ENCODE results near the gene WDR81. TPM values are rescaled to one million over a fixed set of nuclear protein-coding genes. Genes with fewer than 3 reads are reported as not detected.

The WDR81 gene
- total and polyA plus RNA-seq, 2 donors (not counting 3 experiments of a cell fraction or from before 2014, with no cell fraction given) = 10.4 to 17.3 TPM

DNA sequence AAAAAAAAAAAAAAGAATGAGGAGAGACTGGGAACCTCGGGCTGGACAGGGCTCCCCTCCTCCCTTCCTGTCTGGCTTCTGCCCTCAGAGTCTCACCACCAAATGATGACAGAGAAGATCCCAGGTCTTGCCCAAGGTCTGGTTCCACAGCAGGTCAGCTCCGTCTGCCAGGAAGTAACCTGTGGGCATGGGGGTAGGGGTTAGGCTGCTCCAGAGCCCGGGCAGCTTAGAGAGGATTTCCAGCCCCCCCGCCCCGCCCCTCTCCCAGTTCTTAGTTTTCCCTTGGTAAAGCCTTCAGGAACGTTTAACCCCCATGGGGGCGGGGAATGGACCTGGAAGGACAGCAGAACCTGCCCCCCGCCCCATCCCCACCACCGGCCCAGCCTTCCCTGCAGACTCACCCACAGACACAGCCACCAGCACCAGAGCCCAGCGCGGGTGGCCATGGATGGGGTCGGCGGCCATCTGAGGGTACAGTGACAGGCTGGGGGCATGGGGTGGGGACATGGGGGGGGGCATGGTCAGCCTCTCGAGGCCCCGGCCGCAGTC, 15.0 kb upstream of the WDR81 start:
- no peak overlapping the region for H3K4me2 ChIP-seq (ENCODE audit: insufficient read depth, low read length)
- BruUV-seq (replicated peaks) = no TSS peak
- H3K4me3 ChIP-seq (replicated peaks in 1 of 3; ENCODE audit: insufficient read depth in 1 of 3, low read depth in 1 of 3, low read length in 3 of 3) = peak overlapping the region in 1 of 3 experiments; percentile 61
- TF ChIP-seq POLR2A (IDR thresholded peaks at IDR 0.05; ENCODE audit: low read depth, low read length) (no peak), MYC (IDR thresholded peaks at IDR 0.05; ENCODE audit: low read depth, low read length) (no peak), GATA2 (IDR thresholded peaks at IDR 0.05; ENCODE audit: insufficient read depth, insufficient read length, low read depth, low read length) (no peak)
- TF ChIP-seq, protein P1, sequence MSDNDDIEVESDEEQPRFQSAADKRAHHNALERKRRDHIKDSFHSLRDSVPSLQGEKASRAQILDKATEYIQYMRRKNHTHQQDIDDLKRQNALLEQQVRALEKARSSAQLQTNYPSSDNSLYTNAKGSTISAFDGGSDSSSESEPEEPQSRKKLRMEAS (IDR thresholded peaks at IDR 0.05; ENCODE audit: insufficient read depth, insufficient read length) = no peak
- dilution Hi-C loops (cut with MboI; ENCODE audit: extremely low pct_ligation_motif_present, low sequenced_read_pairs) (no loop called here), intact Hi-C loops (cut with micrococcal nuclease) (no loop called here)
- H4K20me1 ChIP-seq (replicated peaks; ENCODE audit: control insufficient read depth, extremely low read depth, insufficient read depth, low read length) = no peaks in the 10 kb centered on the region
- CTCF ChIA-PET = no interaction called here
- no peak overlapping the region for H3K27ac ChIP-seq (ENCODE audit: insufficient read depth, low read depth, low read length)
- DNase-seq (ENCODE audit: low read depth, low spot score) (no peak), FAIRE-seq (no peak)
- no peak overlapping the region for H2AFZ ChIP-seq (ENCODE audit: low read depth, low read length)
- H3K36me3 ChIP-seq (ENCODE audit: control insufficient read depth in 2 of 2, extremely low read depth in 1 of 2, insufficient read depth in 2 of 2, low read length in 2 of 2) = peaks cover 19 to 20% of the 10 kb centered on the region in 2 experiments
- H3K9me1 ChIP-seq (replicated peaks; ENCODE audit: control insufficient read depth, extremely low read depth, insufficient read depth, low read length) = no peaks in the 10 kb centered on the region
- H3K79me2 ChIP-seq (ENCODE audit: control insufficient read depth, insufficient read depth, low read length) = peaks cover 28% of the 10 kb centered on the region
- H3K4me1 ChIP-seq (ENCODE audit: control insufficient read depth, extremely low read depth, insufficient read depth, low read length) = peaks cover 36% of the 10 kb centered on the region
- POLR2A ChIA-PET = no interaction called here
- no peak overlapping the region for H3K9ac ChIP-seq (replicated peaks; ENCODE audit: extremely low read depth, insufficient read depth, low read length)
- H3K27me3 ChIP-seq (ENCODE audit: control insufficient read depth in 2 of 2, insufficient read depth in 2 of 2, low read length in 2 of 2) = no peaks in the 10 kb centered on the region
- no peaks in the 10 kb centered on the region for H3K9me3 ChIP-seq (replicated peaks; ENCODE audit: control insufficient read depth, insufficient read depth, low read length)

DNA sequence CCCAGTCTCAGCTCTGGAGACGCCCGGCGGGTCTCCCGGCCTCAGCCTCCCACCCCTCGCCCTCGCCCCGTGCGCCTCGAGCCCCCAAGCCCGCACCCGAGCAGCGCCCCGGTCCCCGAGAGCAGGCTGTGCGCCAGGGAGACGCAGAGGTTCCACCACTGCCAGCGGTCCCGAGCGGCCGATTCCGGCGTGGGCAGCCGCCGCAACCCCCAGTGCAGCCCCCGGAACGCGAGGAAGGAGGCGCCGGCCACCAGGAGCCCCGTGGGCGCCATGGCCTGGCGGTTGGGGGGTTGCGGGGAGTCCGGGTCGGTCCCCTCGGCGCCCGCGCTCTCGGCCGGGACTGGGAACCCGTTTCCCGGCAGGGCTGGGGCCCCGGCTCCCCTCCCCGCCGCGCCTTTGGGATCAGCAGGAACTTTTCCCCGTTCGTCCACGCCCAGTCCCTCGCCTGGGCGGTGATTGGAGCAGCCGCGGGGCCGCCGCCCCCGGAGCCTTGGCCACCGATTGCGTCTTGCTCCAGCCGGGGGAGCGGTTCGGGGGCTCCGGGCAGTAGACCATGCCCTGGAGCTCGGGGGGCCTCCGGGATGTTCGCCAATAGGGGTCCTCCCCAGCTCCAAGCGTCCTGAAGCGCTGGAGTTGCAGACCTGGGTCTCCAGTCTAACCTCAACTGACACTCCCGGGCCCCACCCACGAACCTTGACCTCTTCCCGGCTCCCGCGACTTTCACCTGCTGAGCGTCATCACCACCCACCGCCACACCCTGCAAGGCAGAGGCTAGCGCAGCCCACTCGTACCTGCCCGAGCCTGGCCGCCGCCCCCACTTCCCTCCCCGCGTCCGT, 14.3 kb upstream of the WDR81 start, which contains the start of gene TLCD2:
TLCD2 (minus strand) TSS at position 407 of the 836 bp plus-strand sequence; CDS start at position 272, 135 bp downstream.
- DNase-seq (ENCODE audit: low read depth, low spot score) = peak; percentile 62
- Histone ChIP-seq H3K9me1 (replicated peaks; ENCODE audit: control insufficient read depth, extremely low read depth, insufficient read depth, low read length) (no peaks in the 10 kb centered on the region), H3K36me3 (ENCODE audit: control insufficient read depth in 2 of 2, extremely low read depth in 1 of 2, insufficient read depth in 2 of 2, low read length in 2 of 2) (peaks cover 19 to 20% of the 10 kb centered on the region in 2 experiments), H3K9ac (replicated peaks; ENCODE audit: extremely low read depth, insufficient read depth, low read length) (peak within 1 kb of the TSS; percentile 38), H3K79me2 (ENCODE audit: control insufficient read depth, insufficient read depth, low read length) (peaks cover 33% of the 10 kb centered on the region), H3K4me3 (replicated peaks in 1 of 3; ENCODE audit: insufficient read depth in 1 of 3, low read depth in 1 of 3, low read length in 3 of 3) (peak within 1 kb of the TSS; percentile 51 to 61 (median 53)), H3K4me1 (ENCODE audit: control insufficient read depth, extremely low read depth, insufficient read depth, low read length) (peaks cover 36% of the 10 kb centered on the region), H3K9me3 (replicated peaks; ENCODE audit: control insufficient read depth, insufficient read depth, low read length) (no peaks in the 10 kb centered on the region), H3K27me3 (ENCODE audit: control insufficient read depth in 2 of 2, insufficient read depth in 2 of 2, low read length in 2 of 2) (no peaks in the 10 kb centered on the region), H3K27ac (ENCODE audit: insufficient read depth, low read depth, low read length) (no peak within 1 kb of the TSS), H4K20me1 (replicated peaks; ENCODE audit: control insufficient read depth, extremely low read depth, insufficient read depth, low read length) (no peaks in the 10 kb centered on the region), H3K4me2 (ENCODE audit: insufficient read depth, low read length) (peak within 1 kb of the TSS; percentile 70), H2AFZ (ENCODE audit: low read depth, low read length) (peak within 1 kb of the TSS; percentile 38)
- TF ChIP-seq POLR2AphosphoS5 (IDR thresholded peaks at IDR 0.05; ENCODE audit: insufficient read depth, low read depth, low read length) (peak; percentile 65), POLR2A (IDR thresholded peaks at IDR 0.05; ENCODE audit: low read depth, low read length) (peak; percentile 77)
- TF ChIP-seq, protein P2, sequence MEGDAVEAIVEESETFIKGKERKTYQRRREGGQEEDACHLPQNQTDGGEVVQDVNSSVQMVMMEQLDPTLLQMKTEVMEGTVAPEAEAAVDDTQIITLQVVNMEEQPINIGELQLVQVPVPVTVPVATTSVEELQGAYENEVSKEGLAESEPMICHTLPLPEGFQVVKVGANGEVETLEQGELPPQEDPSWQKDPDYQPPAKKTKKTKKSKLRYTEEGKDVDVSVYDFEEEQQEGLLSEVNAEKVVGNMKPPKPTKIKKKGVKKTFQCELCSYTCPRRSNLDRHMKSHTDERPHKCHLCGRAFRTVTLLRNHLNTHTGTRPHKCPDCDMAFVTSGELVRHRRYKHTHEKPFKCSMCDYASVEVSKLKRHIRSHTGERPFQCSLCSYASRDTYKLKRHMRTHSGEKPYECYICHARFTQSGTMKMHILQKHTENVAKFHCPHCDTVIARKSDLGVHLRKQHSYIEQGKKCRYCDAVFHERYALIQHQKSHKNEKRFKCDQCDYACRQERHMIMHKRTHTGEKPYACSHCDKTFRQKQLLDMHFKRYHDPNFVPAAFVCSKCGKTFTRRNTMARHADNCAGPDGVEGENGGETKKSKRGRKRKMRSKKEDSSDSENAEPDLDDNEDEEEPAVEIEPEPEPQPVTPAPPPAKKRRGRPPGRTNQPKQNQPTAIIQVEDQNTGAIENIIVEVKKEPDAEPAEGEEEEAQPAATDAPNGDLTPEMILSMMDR (IDR thresholded peaks at IDR 0.05; ENCODE audit: extremely low read depth in 1 of 2, insufficient read depth in 1 of 2, low read depth in 1 of 2, low read length in 2 of 2) = no peak
- BruUV-seq (replicated peaks) = no TSS peak
- intact Hi-C loops (cut with micrococcal nuclease) = loop anchor here (1.0 to 10.0 kb wide), 3 partner anchors 26 to 625 kb away; partner anchors contain the start of genes PITPNA, PRPF8, SGSM2 and TSR1
- peak; percentile 87 for FAIRE-seq
- dilution Hi-C loops (cut with MboI; ENCODE audit: extremely low pct_ligation_motif_present, low sequenced_read_pairs) = no loop called here
- ChIA-PET CTCF (no interaction called here), POLR2A (no interaction called here)

Data from endothelial cell of umbilical vein (primary cell).